ENCODE data around the gene DGCR6L. TPM values are rescaled to one million over a fixed set of nuclear protein-coding genes. Genes with fewer than 3 reads are reported as not detected.
"Not testable (repeated sequence)": the region's sequence is repeated elsewhere in the genome, so short reads cannot be mapped to it uniquely, and the experiment has no call there.

The DGCR6L gene
- total RNA-seq, 3 donors from 2014 or later = 58.3 to 73.6 (median 60.6) TPM

DNA sequence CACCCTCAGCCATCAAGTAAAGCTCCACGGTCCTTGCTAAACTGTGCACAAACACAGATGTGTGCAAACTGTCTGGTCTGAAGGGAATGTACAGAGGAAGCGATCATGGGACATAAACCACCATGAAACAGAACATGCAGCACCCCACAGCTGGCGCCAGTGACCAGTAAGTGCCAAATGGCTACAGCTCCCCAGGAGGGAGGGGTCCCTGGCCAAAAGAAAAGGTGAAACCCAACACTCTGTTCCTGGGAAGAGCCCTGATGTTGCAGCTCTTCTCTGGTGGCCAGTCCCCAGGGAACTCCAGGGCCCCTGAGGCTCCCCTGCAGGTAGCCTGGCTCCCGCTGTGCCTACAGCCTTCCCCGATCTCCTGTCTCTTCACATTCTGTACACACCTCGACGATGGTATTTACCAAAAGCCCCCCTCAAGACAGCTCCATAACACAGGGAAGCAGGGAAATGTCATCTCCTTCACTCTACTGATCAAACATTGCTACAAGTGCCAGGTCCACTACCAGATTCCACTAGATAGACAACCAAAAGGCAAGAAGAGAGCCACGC, 2.9 kb downstream of the DGCR6L start:
- Histone ChIP-seq H3K27me3 (no peaks in the 10 kb centered on the region), H3K4me3 (no peak overlapping the region), H3K36me3 (no peaks in the 10 kb centered on the region), H3K4me1 (peaks cover 0 to 4% of the 10 kb centered on the region in 2 donors), H3K27ac (no peak overlapping the region), H3K9me3 (no peaks in the 10 kb centered on the region)
- intact Hi-C loops (cut with DNase I; ENCODE audit: low total_unique reads) = no loop called here
- no peak for DNase-seq (ENCODE audit: low spot score in 2 of 2)
- TF ChIP-seq POLR2AphosphoS5 (IDR thresholded peaks at IDR 0.05) (no peak), POLR2A (IDR thresholded peaks at IDR 0.05) (no peak)
- TF ChIP-seq, protein P1, sequence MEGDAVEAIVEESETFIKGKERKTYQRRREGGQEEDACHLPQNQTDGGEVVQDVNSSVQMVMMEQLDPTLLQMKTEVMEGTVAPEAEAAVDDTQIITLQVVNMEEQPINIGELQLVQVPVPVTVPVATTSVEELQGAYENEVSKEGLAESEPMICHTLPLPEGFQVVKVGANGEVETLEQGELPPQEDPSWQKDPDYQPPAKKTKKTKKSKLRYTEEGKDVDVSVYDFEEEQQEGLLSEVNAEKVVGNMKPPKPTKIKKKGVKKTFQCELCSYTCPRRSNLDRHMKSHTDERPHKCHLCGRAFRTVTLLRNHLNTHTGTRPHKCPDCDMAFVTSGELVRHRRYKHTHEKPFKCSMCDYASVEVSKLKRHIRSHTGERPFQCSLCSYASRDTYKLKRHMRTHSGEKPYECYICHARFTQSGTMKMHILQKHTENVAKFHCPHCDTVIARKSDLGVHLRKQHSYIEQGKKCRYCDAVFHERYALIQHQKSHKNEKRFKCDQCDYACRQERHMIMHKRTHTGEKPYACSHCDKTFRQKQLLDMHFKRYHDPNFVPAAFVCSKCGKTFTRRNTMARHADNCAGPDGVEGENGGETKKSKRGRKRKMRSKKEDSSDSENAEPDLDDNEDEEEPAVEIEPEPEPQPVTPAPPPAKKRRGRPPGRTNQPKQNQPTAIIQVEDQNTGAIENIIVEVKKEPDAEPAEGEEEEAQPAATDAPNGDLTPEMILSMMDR (IDR thresholded peaks at IDR 0.05) = no peak

DNA sequence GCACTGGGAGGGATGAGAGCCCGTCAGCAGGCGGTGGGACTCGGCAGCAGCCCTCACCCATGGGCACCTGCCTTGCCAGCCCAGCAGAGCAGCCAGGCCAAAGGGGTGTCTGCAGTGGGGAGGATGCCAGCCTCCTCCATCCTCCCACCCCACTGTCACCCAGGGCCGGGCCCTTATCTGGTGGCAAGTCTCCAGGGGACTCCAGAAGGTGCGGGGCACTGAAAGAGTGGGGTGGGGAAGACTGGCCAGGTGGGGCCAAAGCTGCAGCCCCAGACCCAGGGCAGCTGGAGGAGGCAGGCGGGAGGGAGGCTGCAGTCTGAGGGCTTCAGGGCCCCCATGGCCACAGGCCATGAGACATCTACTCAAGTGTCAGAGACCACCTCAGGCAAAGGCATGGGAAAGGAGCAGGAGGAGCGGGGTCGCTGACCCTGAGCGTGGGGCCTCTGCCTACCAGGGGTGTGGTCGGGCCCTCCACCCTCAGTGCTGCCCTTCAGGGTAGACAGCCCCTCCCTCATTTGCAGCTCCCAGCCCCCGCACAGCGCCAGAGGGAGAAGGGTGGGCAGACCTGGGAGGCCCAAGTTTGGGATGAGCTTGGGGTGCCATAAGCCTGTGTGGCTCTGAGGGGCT, 3.5 kb downstream of the DGCR6L start:
- no peak overlapping the region for H3K4me3 ChIP-seq
- no peak overlapping the region for H3K27ac ChIP-seq
- H3K27me3 ChIP-seq = no peaks in the 10 kb centered on the region
- H3K4me1 ChIP-seq = peaks cover 0 to 4% of the 10 kb centered on the region in 2 donors
- intact Hi-C loops (cut with DNase I; ENCODE audit: low total_unique reads) = no loop called here
- H3K9me3 ChIP-seq = no peaks in the 10 kb centered on the region
- DNase-seq (ENCODE audit: low spot score in 2 of 2) = peak in 1 of 2 donors; percentile 13
- no peaks in the 10 kb centered on the region for H3K36me3 ChIP-seq
- TF ChIP-seq POLR2AphosphoS5 (IDR thresholded peaks at IDR 0.05) = no peak
- TF ChIP-seq, protein P1 (IDR thresholded peaks at IDR 0.05) = no peak
- TF ChIP-seq POLR2A (IDR thresholded peaks at IDR 0.05) = no peak

DNA sequence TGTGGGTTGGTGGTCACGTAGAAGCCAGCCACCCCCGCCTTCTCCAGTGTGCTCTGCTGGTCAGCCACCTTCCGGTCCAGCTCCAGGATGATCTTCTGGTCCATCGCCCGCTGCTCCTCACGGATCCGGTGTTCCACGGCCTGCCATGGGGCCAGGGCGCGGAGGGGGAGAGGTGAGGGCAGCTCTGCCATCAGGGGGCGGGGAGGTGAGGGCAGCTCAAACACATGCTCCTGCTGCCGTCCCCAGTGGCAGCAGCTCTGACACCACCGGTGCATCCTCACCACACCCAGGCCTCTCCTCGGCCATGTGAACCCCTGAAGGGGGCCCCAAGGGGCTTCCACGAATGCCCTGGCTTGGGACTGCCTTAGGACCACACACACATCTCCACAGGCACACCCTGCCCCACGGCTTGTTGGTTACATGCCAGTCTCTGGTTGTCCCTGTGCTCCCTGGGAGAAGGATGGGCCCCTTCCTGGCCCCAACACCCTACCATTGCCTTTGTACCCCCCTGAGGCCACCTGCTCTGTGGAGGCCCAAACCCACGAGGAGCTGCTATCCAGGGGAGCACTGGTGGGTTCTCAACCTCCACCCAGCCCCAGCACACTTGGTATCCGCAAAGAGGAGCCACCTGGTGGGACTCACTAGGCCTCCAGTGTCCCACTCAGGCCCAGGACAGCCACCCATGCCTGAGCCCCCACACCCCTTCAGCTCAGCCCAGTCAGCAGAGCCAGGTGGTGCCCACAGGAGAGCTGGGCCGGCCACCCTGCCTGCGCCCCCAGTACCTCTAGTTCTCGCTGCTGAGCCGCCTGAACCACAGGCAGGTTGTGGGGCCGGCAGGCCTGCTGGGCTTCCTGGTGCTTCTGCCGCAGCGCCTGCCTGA, 4.3 kb downstream of the DGCR6L start:
- no peaks in the 10 kb centered on the region for H3K36me3 ChIP-seq
- TF ChIP-seq POLR2AphosphoS5 (IDR thresholded peaks at IDR 0.05) (no peak), POLR2A (IDR thresholded peaks at IDR 0.05) (no peak)
- TF ChIP-seq, protein P1 (IDR thresholded peaks at IDR 0.05) = no peak
- DNase-seq (ENCODE audit: low spot score in 2 of 2) = peak in 1 of 2 donors; percentile 13
- no peaks in the 10 kb centered on the region for H3K9me3 ChIP-seq
- H3K27me3 ChIP-seq = no peaks in the 10 kb centered on the region
- H3K4me1 ChIP-seq = peaks cover 0 to 4% of the 10 kb centered on the region in 2 donors
- intact Hi-C loops (cut with DNase I; ENCODE audit: low total_unique reads) = no loop called here
- no peak overlapping the region for H3K4me3 ChIP-seq
- H3K27ac ChIP-seq = no peak overlapping the region

DNA sequence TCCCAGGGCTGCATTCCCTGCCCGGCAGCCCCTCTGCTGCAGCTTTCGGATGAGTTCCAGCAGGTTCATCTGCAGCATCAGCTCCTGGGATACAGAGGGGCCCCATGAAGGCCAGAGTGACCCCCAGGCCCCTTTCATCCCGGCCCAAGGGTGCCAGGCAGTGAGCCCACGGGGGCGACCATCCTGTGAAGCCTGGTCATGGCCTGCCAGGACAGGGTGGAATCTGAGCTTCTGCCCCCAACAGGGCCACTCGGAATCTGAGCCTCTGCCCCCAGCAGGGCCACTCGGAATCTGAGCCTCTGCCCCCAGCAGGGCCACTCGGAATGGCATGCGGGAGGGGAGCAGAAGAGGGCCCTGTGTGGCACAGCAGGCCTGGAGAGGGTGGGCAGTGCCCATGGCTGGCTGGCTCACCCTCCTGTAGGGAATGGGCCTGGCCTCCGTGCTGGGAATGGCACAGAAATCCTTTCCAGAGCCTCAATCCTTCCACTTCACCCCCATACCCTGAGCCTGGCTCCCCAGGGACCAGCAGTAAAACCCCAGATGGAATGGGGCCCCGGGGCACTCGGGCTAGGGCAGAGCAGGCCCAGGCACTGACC, 5.0 kb downstream of the DGCR6L start:
- H3K27me3 ChIP-seq; H3K36me3 ChIP-seq; H3K4me1 ChIP-seq; H3K4me3 ChIP-seq; H3K27ac ChIP-seq; intact Hi-C loops (cut with DNase I; ENCODE audit: low total_unique reads); H3K9me3 ChIP-seq: not testable (repeated sequence)
- DNase-seq (ENCODE audit: low spot score in 2 of 2) = peak in 1 of 2 donors; percentile 13

DNA sequence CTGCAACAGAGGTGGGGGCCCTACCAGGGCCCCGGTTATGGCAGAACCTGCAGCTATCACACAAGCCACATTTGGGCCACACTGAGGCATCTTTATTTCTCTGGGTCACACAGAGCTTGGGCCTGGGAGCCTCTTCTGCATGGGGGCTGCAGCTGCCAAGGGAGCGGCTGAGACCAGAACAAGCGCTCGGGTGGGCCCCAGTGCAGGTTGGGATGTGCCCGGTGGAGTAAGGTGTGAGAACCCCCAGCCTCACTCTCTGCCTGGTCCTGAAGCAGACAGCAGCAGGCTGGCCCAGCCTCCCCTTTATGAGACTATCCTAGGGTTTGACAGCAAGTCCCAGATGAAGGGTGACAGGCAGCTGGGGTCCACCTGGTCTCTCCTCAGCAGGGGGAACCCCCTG, 5.7 kb downstream of the DGCR6L start:
- H3K4me1 ChIP-seq; intact Hi-C loops (cut with DNase I; ENCODE audit: low total_unique reads): not testable (repeated sequence)

DNA sequence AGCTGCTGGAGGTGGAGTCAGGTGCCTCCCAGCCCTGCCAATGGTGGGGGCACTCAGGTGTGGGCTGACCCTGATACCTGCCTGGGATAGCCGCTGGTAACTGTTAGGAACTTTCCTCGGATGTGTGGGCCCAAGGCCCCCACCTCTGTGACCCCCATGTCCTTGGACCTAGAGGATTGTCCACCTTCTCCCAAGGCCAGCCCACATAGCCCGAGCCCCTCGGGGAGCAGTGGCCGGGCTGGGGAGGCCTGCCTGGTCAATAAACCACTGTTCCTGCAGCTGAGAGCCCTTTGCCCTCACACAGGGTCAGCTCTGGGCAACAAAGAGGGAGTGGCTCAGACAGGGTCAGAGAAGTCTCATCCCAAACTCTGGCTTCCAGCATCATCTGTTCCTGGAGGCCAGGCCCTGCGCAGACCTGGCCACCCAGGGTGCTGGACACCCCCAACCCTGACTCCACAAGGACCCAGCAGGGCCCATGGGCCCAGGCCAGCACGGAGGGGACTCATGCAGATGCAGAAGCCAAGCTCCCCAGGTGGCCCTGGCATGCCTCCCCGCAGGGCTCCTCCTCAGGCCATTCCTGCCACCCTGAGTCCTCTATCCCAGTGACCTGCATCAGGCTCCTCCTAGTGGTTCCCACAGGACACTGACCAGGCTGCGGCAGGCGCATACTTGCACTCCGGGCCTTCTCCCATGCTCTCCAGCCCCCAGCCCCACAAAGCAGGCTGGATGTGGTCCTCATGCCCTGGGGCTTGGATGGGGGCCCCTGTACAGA, 6.4 kb downstream of the DGCR6L start:
- intact Hi-C loops (cut with DNase I; ENCODE audit: low total_unique reads); H3K27me3 ChIP-seq: not testable (repeated sequence)
- DNase-seq (ENCODE audit: low spot score in 2 of 2) = peak; percentile 11 to 31

More for the DNA sequence above, 5.7 kb downstream of the DGCR6L start:
- not testable (repeated sequence) for H3K9me3 ChIP-seq, H3K36me3 ChIP-seq, H3K27ac ChIP-seq, H3K4me3 ChIP-seq, H3K27me3 ChIP-seq
- peak in 1 of 2 donors; percentile 6 for DNase-seq (ENCODE audit: low spot score in 2 of 2)

More for the DNA sequence above, 6.4 kb downstream of the DGCR6L start:
- H3K4me1 ChIP-seq, H3K4me3 ChIP-seq, H3K27ac ChIP-seq, H3K36me3 ChIP-seq, H3K9me3 ChIP-seq: not testable (repeated sequence)

Measured in breast epithelium (tissue), 4 donors.